Muscle of leg (tissue), 11 donors: ENCODE results near the gene TNFRSF13B. TPM values are rescaled to one million over a fixed set of nuclear protein-coding genes. Genes with fewer than 3 reads are reported as not detected.
"Not testable (repeated sequence)": the region's sequence is repeated elsewhere in the genome, so short reads cannot be mapped to it uniquely, and the experiment has no call there.

Source experiments
- DNase-seq: peaks from one replicate; pipeline ENCODE4 v3.0.0; 2013
- H3K27ac ChIP-seq: one replicate; pipeline ENCODE4 v1.5.1; 2013; ENCODE audit warnings: mild to moderate bottlenecking, low read length, control low read depth
- H3K27me3 ChIP-seq: one replicate; pipeline ENCODE4 v1.6.1; 2013; ENCODE audit warnings: low read length; ENCODE audit not compliant: control insufficient read depth, insufficient read depth
- H3K36me3 ChIP-seq: one replicate; pipeline ENCODE4 v1.6.1; 2013; ENCODE audit warnings: low read length; ENCODE audit not compliant: control insufficient read depth, insufficient read depth
- H3K4me1 ChIP-seq: one replicate; pipeline ENCODE4 v1.6.1; 2013; ENCODE audit warnings: low read length; ENCODE audit not compliant: control insufficient read depth, insufficient read depth
- H3K4me3 ChIP-seq: one replicate; pipeline ENCODE4 v1.5.1; 2013; ENCODE audit warnings: low read length, control low read depth
- H3K9me3 ChIP-seq: replicated peaks from 2 replicates; pipeline ENCODE4 v1.6.1; 2013; ENCODE audit warnings: low read depth, low read length; ENCODE audit not compliant: control insufficient read depth
- WGBS: methylation state at CpG from one replicate; pipeline ENCODE4 v1.1.5; 2013; ENCODE audit warnings: missing lambda C conversion rate; ENCODE audit not compliant: insufficient coverage; 5-methylcytosine and 5-hydroxymethylcytosine counted together
- polyA plus RNA-seq, 8 donors: library from polyadenylated mRNA; unstranded; fragments of 120-200 nt; gene quantifications; one replicate each; pipeline versions ENCODE4 v1.2.1 to v1.2.3, GENCODE V29; 2013; ENCODE audit warnings: inconsistent platforms in 1 of 8, low replicate concordance in 1 of 8; ENCODE audit not compliant: insufficient read length in 8 of 8, insufficient read depth in 1 of 8
- total RNA-seq: library from RNA; stranded (reverse); fragments of 120-200 nt; gene quantifications from one replicate; pipeline ENCODE4 v1.2.4, GENCODE V29; 2013

Gene TNFRSF13B
- total and polyA plus RNA-seq, 9 donors: 0.11 to 0.64 (median 0.25) TPM; not detected in 4

DNA sequence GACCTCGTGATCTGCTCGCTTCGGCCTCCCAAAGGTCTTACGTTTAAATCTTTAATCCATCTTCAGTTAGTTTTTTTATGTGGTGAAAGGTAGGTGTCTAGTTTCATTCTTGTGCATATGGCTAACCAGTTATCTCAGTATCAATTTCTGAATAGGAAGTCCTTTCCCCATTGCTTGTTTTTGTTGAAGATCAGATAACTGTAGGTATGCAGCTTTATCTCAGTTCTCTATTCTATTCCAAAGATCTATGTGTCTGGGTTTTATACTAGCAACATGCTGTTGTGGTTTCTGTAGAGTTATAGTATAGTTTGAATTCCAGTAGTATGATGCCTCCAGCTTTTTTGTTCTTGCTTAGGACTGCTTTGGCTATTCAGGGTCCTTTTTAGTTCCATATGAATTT lies 65.2 kb downstream of the TNFRSF13B start:
- H3K27ac ChIP-seq: no peak overlapping the region
- DNase-seq: no peak

DNA sequence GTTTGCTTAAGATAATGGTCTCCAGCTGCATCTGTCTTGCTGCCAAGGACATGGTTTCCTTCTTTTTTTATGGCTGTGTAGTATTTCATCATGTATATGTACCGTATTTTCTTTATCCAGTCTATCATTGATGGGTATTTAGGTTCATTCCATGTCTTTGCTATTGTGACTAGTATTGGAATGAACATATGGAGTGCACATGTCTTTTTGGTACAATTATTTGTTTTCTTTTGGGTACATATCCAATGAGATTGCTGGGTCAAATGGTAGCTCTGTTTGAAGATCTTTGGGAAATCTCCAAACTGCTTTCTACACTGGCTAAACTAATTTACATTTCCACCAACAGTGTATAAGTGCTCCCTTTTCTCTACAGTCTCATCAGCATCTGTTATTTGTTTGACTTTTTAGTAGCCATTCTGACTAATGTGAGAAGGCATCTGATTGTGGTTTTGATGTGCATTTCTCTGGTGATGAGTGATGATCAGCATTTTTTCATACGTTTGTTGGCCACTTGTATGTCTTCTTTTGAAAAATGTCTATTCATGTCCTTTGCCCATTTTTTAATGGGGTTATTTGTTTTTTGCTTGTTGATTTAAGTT lies 66.2 kb downstream of the TNFRSF13B start:
- no peak overlapping the region for H3K27ac ChIP-seq
- H3K4me1 ChIP-seq: peaks cover 14% of the 10 kb centered on the region
- no CpG with 5 or more reads among the region's 2 CpGs for WGBS
- H3K9me3 ChIP-seq: no peaks in the 10 kb centered on the region
- no peaks in the 10 kb centered on the region for H3K27me3 ChIP-seq
- DNase-seq: no peak
- no peak overlapping the region for H3K4me3 ChIP-seq
- no peaks in the 10 kb centered on the region for H3K36me3 ChIP-seq

More for the DNA sequence above, 65.2 kb downstream of the TNFRSF13B start:
- no peaks in the 10 kb centered on the region for H3K36me3 ChIP-seq
- H3K4me3 ChIP-seq: no peak overlapping the region
- H3K9me3 ChIP-seq: no peaks in the 10 kb centered on the region
- H3K27me3 ChIP-seq: no peaks in the 10 kb centered on the region
- WGBS: no CpG with 5 or more reads among the region's 4 CpGs
- peaks cover 24% of the 10 kb centered on the region for H3K4me1 ChIP-seq

DNA sequence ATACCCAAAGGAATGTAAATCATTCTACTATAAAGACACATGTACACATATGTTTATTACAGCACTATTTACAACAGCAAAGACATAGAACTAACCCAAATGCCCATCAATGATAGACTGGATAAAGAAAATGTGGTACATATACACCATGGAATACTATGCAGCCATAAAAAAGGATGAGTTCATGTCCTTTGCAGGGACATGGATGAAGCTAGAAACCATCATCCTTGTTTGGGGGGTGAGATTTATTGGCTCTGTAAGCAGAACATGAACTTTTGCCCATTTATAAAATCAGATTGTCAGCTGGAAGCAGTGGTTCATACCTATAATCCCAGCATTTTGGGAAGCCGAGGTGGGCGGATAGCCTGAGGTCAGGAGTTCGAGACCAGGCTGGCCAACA lies 68.8 kb downstream of the TNFRSF13B start:
- DNase-seq, H3K4me3 ChIP-seq, H3K27me3 ChIP-seq, H3K4me1 ChIP-seq, H3K27ac ChIP-seq, H3K36me3 ChIP-seq, H3K9me3 ChIP-seq: not testable (repeated sequence)
- no CpG with 5 or more reads among the region's 3 CpGs for WGBS

DNA sequence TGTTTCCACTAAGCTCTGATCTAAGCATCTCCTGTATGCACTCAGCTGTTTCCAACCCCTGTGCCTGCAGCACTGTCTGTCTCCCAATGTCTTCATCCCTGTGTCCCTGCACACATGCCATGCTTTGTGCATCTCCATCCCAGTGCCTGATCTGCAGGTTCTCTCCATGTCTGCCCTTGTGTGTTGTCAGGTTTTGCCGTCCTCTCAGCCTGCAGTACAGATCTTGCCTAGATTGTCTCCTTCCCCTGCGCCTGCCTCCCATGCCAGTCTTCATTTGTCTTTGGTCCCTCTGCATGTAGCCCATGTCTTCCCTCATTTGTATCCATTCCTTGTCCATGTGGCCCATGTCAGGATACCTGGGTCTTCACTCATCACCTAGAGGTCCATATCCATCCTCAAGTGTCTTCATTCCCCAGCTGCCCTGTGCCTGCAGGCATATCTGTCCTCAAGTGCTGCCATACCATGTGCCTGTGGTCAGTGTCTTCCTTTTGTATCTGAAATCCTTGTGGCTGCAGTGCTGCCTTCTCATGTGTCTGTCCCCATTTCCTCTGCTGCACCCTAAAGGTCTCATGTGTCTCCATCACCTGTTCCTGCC lies 71.5 kb downstream of the TNFRSF13B start:
- Histone ChIP-seq H3K4me3 (no peak overlapping the region), H3K9me3 (no peaks in the 10 kb centered on the region), H3K4me1 (no peaks in the 10 kb centered on the region), H3K27me3 (no peaks in the 10 kb centered on the region), H3K36me3 (no peaks in the 10 kb centered on the region), H3K27ac (no peak overlapping the region)
- 88% methylated on average over 2 of the region's 2 CpGs for WGBS
- no peak for DNase-seq

DNA sequence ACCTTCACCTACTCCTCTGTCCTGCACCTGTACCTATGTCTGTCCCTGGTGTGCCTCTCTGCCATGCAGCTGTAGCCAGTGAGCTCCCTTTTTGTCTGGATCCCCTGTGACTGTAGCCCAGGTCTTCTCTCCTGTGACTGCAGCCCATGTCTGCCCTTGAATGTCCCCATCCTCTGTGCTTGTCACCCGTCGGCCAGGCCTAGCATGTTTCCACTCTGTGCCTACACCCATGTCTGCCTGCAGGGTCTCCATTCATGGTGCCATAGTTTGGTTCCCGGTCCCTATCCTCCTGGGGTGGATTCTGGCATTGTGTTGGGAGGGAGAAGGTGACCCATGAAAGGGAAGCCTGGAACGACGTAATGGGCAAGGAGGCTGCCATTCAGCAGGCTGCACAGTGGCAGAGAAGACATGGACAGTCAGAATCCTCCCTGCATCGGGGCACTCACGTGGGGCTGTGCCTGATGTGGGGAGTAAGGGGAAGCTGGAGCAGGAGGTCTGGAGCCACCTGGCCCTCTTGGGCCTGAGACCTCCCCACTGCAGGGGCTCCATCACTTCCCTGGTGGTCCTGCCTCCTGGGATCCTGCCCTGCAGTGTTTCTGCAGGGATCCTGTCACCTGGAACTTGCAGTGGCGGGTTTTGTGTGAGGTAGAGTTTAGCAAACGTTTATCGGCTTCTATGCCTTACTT lies 74.6 kb downstream of the TNFRSF13B start:
- 79% methylated on average over 2 of the region's 10 CpGs for WGBS
- H3K36me3 ChIP-seq, H3K4me3 ChIP-seq, DNase-seq, H3K27me3 ChIP-seq, H3K9me3 ChIP-seq, H3K27ac ChIP-seq, H3K4me1 ChIP-seq: not testable (repeated sequence)

DNA sequence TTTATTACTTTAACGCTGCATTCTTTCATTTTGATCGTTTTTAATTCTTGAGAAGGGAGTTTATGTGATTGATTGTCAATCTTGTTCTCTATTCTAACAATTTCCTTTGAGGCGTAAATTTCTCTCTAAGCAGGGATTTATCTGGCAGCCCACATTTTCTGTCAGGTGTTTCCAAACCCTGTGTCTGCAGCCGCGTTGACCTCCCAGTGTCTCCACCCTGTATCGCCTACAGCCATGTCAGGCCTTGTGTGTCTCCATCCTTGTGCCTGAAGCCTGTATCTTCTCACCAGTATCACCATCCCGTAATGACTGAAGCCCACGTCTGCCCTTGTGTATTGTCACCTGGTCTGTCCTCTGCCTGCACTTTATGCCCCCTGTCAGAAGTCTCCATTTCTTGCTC lies 75.7 kb downstream of the TNFRSF13B start:
- H3K27ac ChIP-seq, H3K36me3 ChIP-seq, H3K4me1 ChIP-seq, H3K4me3 ChIP-seq, H3K27me3 ChIP-seq, DNase-seq, H3K9me3 ChIP-seq: not testable (repeated sequence)
- 81% methylated on average over 6 of the region's 8 CpGs for WGBS

DNA sequence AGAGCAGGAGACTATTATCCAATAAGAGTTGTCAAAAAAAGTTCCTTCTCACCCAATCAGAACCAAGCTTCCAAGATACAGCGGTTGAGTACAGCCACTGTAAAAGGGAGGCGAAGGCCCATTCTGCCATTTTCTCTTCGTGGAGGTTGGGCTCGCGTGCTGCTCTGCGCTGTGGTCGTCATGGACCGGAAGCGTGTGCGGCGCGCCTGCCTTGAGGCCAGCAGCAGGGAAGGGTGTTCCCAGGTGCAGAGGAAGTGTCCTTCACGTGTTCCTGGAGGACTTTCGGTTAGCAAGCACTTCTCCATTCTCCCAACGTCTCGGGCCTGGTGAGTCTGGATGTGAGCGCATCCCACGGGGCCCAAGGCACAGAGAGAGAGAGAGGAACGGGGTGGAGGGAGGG lies 78.4 kb downstream of the TNFRSF13B start:
- not testable (repeated sequence) for H3K4me1 ChIP-seq, DNase-seq, H3K4me3 ChIP-seq, H3K9me3 ChIP-seq, H3K27ac ChIP-seq, H3K27me3 ChIP-seq, H3K36me3 ChIP-seq
- 90% methylated on average over 13 of the region's 19 CpGs for WGBS

DNA sequence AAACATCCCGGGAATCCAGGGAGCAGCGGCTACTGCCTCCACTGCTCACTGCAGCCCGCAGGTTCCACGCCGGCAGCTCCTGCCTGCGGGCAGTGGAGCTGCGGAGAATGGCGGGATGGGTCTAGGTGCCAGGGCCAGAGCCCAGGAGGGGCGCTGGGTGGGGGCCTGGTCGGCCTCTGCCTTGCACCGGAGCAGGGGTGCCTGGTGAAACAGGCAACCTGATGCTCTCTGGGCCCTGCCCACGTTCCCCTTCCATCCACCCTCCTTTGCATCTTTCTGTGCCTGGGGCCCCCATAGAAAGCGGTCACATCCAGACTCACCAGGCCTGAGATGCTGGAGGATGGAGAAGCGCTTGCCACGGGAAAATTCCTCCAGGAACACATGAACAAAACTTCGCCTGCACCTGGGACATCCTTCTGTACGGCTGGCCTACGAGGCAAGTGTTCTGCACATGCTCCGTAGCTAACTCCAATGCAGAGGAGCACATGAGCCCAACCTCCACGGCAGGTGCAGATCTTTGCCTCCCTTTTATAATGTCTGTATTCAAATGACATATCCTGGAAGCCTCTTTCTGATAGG lies 79.0 kb downstream of the TNFRSF13B start:
- not testable (repeated sequence) for H3K4me3 ChIP-seq, H3K4me1 ChIP-seq, H3K9me3 ChIP-seq, H3K27ac ChIP-seq, H3K36me3 ChIP-seq, DNase-seq, H3K27me3 ChIP-seq
- 84% methylated on average over 9 of the region's 20 CpGs for WGBS

DNA sequence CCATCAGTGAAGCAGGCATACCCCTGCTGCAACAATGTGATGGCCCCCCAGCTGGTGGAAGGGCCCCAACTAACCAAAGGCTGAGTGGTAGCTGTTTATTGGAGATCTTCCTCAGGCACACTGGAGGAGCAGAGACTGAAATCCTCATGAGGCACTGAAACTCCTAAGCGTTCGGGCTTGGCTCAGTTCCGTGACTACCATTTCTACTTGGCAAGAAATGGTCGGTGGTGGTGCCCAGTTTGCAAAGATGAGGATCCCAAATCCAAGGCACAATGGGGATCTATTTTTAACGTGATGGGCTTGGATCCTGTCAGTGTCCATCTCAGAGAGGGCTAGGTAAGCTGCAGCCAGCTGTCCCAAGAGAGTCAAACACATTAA lies 82.8 kb downstream of the TNFRSF13B start:
- H3K9me3 ChIP-seq: no peaks in the 10 kb centered on the region
- peaks cover 2% of the 10 kb centered on the region for H3K27me3 ChIP-seq
- WGBS: 81% methylated on average over 4 of the region's 5 CpGs
- H3K36me3 ChIP-seq: no peaks in the 10 kb centered on the region
- no peak overlapping the region for H3K27ac ChIP-seq
- H3K4me1 ChIP-seq: no peaks in the 10 kb centered on the region
- no peak overlapping the region for H3K4me3 ChIP-seq
- no peak for DNase-seq
